ENCODE results near the gene HSDL1.

DNA sequence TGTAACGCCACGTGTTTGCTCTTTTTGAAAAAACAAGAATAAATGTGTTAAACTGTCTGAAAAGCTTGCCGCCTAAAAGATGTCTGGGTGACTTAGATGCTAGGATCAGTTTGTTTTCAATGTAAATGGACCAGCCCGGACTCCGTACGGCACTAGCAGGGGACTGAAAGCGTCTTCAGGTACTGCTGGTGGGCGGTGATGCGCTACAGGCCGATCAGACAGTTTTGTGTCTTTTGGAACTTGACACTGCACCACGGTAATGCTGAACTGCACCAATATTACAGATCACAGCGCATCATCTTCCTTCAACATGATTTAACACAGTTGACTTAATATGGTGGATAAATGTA lies 27.5 kb downstream of the HSDL1 start:
- TF ChIP-seq POLR2A (IDR thresholded peaks at IDR 0.05; ENCODE audit: extremely low read depth, insufficient read length) (no peak), MYC (IDR thresholded peaks at IDR 0.05; ENCODE audit: low read depth, low read length) (no peak)
- TF ChIP-seq, protein P1, sequence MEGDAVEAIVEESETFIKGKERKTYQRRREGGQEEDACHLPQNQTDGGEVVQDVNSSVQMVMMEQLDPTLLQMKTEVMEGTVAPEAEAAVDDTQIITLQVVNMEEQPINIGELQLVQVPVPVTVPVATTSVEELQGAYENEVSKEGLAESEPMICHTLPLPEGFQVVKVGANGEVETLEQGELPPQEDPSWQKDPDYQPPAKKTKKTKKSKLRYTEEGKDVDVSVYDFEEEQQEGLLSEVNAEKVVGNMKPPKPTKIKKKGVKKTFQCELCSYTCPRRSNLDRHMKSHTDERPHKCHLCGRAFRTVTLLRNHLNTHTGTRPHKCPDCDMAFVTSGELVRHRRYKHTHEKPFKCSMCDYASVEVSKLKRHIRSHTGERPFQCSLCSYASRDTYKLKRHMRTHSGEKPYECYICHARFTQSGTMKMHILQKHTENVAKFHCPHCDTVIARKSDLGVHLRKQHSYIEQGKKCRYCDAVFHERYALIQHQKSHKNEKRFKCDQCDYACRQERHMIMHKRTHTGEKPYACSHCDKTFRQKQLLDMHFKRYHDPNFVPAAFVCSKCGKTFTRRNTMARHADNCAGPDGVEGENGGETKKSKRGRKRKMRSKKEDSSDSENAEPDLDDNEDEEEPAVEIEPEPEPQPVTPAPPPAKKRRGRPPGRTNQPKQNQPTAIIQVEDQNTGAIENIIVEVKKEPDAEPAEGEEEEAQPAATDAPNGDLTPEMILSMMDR (IDR thresholded peaks at IDR 0.05; ENCODE audit: low read depth, low read length) = no peak
